ENCODE data around the gene IL4R.

Gene IL4R

GRCh38 chr16:27377666-27378485, 64.1 kb downstream of the IL4R start:
- no peak for TF ChIP-seq ZFX (IDR thresholded peaks at IDR 0.05)
- TF ChIP-seq CTCF (conservative IDR thresholded peaks at IDR 0.05), result no peak
- H3K27ac ChIP-seq, result no peak overlapping the region

GRCh38 chr16:27378871-27379481, 65.2 kb downstream of the IL4R start:
- TF ChIP-seq CTCF (conservative IDR thresholded peaks at IDR 0.05) (no peak), ZFX (IDR thresholded peaks at IDR 0.05) (no peak)
- no peak overlapping the region for H3K27ac ChIP-seq

GRCh38 chr16:27379919-27380318, 66.1 kb downstream of the IL4R start:
- TF ChIP-seq CTCF (conservative IDR thresholded peaks at IDR 0.05), result no peak
- no peak for TF ChIP-seq ZFX (IDR thresholded peaks at IDR 0.05)
- no peak overlapping the region for H3K27ac ChIP-seq

GRCh38 chr16:27381236-27381635, 67.5 kb downstream of the IL4R start:
- no peak overlapping the region for H3K27ac ChIP-seq

GRCh38 chr16:27381974-27382855, 68.4 kb downstream of the IL4R start:
- H3K27ac ChIP-seq, result no peak overlapping the region
- TF ChIP-seq CTCF (conservative IDR thresholded peaks at IDR 0.05) (no peak), ZFX (IDR thresholded peaks at IDR 0.05) (no peak)

More at GRCh38 chr16:27381236-27381635, 67.5 kb downstream of the IL4R start:
- no peak for TF ChIP-seq ZFX (IDR thresholded peaks at IDR 0.05)
- TF ChIP-seq CTCF (conservative IDR thresholded peaks at IDR 0.05), result no peak

GRCh38 chr16:27383556-27384243, 69.9 kb downstream of the IL4R start:
- H3K27ac ChIP-seq, result no peak overlapping the region
- TF ChIP-seq CTCF (conservative IDR thresholded peaks at IDR 0.05) (no peak), ZFX (IDR thresholded peaks at IDR 0.05) (no peak)

Data from C4-2B (cell line).